HL-60 (cell line): ENCODE data around the gene RAB9B.

Experiments used
- POLR2AphosphoS5 ChIP-seq: IDR thresholded peaks from 2 replicates; pipeline ENCODE4 v1.6.1; 2012; ENCODE audit warnings: low read depth
- TF ChIP-seq, protein P1 (sequence below): IDR thresholded peaks from one replicate; pipeline ENCODE4 v1.5.1; 2011; ENCODE audit warnings: low read length, control low read depth, inconsistent platforms; ENCODE audit not compliant: insufficient read depth

DNA sequence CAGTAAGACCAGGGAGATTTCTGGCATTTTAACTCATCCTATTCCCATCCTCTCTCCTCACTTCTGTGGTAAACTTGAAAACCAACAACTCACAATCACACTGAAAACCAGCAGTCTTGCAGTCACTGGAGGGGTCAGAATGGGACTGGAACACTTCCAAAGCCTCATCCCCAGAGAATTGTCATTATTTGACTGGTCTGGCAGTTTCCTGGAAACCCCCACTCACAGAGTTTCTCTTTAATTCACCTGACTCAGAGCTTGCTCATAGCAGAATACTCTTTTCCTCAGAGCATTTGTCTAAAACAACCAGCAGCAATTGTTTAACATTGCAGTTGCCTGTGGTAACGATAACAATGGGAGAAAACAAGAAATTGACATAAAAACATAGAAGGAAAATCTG, 7.3 kb upstream of the RAB9B start:
- TF ChIP-seq, protein P1, sequence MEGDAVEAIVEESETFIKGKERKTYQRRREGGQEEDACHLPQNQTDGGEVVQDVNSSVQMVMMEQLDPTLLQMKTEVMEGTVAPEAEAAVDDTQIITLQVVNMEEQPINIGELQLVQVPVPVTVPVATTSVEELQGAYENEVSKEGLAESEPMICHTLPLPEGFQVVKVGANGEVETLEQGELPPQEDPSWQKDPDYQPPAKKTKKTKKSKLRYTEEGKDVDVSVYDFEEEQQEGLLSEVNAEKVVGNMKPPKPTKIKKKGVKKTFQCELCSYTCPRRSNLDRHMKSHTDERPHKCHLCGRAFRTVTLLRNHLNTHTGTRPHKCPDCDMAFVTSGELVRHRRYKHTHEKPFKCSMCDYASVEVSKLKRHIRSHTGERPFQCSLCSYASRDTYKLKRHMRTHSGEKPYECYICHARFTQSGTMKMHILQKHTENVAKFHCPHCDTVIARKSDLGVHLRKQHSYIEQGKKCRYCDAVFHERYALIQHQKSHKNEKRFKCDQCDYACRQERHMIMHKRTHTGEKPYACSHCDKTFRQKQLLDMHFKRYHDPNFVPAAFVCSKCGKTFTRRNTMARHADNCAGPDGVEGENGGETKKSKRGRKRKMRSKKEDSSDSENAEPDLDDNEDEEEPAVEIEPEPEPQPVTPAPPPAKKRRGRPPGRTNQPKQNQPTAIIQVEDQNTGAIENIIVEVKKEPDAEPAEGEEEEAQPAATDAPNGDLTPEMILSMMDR = no peak
- TF ChIP-seq POLR2AphosphoS5 = no peak
